ENCODE measurements around the gene GSPT1.
"Not testable (repeated sequence)": the region's sequence is repeated elsewhere in the genome, so short reads cannot be mapped to it uniquely, and the experiment has no call there.

GSPT1 gene

GRCh38 chr16:11915644-11916523, at the start of gene GSPT1:
TSS of gene GSPT1 (minus strand) at chr16:11915956. CDS start at chr16:11915720, 236 bp downstream.
- DNase-seq (ENCODE audit: low read depth): peak; percentile 99

GRCh38 chr16:11964761-11965551, 49.2 kb upstream of the GSPT1 start, which contains the start of gene TNFRSF17:
TSS of gene TNFRSF17 (plus strand) at chr16:11965210. CDS start at chr16:11965325, 115 bp downstream.
- peak; percentile 39 for DNase-seq (ENCODE audit: low read depth)

- no peak for DNase-seq (ENCODE audit: low read depth)
Observed at GRCh38 chr16:11963706-11964105, 48.0 kb upstream of the GSPT1 start.

GRCh38 chr16:11962978-11963377, 47.2 kb upstream of the GSPT1 start:
- DNase-seq (ENCODE audit: low read depth): not testable (repeated sequence)

- DNase-seq (ENCODE audit: low read depth): not testable (repeated sequence)
Observed at GRCh38 chr16:11962457-11962856, 46.7 kb upstream of the GSPT1 start.

- DNase-seq (ENCODE audit: low read depth): no peak
Observed at GRCh38 chr16:11957591-11958395, 42.0 kb upstream of the GSPT1 start.

- no peak for DNase-seq (ENCODE audit: low read depth)
Observed at GRCh38 chr16:11956558-11956957, 40.8 kb upstream of the GSPT1 start.

GRCh38 chr16:11955713-11956123, 40.0 kb upstream of the GSPT1 start:
- peak; percentile 94 for DNase-seq (ENCODE audit: low read depth)

- DNase-seq (ENCODE audit: low read depth): peak; percentile 19
Observed at GRCh38 chr16:11953576-11953975, 37.8 kb upstream of the GSPT1 start.

- DNase-seq (ENCODE audit: low read depth): no peak
Observed at GRCh38 chr16:11950388-11950787, 34.6 kb upstream of the GSPT1 start.

GRCh38 chr16:11949527-11949926, 33.8 kb upstream of the GSPT1 start:
- DNase-seq (ENCODE audit: low read depth): peak; percentile 44

- no peak for DNase-seq (ENCODE audit: low read depth)
Observed at GRCh38 chr16:11948819-11949218, 33.1 kb upstream of the GSPT1 start.

- DNase-seq (ENCODE audit: low read depth): no peak
Observed at GRCh38 chr16:11946433-11946832, 30.7 kb upstream of the GSPT1 start.

GRCh38 chr16:11941945-11942344, 26.2 kb upstream of the GSPT1 start, which contains the start of gene NPIPB2:
TSS of gene NPIPB2 (minus strand) at chr16:11942045. CDS start at chr16:11942045, 0 bp downstream.
- not testable (repeated sequence) for DNase-seq (ENCODE audit: low read depth)

- DNase-seq (ENCODE audit: low read depth): not testable (repeated sequence)
Observed at GRCh38 chr16:11927350-11927749, 11.6 kb upstream of the GSPT1 start.

GRCh38 chr16:11924046-11924445, 8.3 kb upstream of the GSPT1 start:
- DNase-seq (ENCODE audit: low read depth): not testable (repeated sequence)

- peak; percentile 51 for DNase-seq (ENCODE audit: low read depth)
Observed at GRCh38 chr16:11916524-11917285, 949 bp upstream of the GSPT1 start.

GRCh38 chr16:11915114-11915643, 577 bp downstream of the GSPT1 start:
- no peak for DNase-seq (ENCODE audit: low read depth)

- DNase-seq (ENCODE audit: low read depth): peak; percentile 54
Observed at GRCh38 chr16:11914210-11915113, 1.3 kb downstream of the GSPT1 start.

Measured in iris pigment epithelial cell (primary cell).